ENCODE measurements around the gene ARTN.

GRCh38 chr1:43921022-43921421, 12.6 kb upstream of the ARTN start:
- TF ChIP-seq ZNF114 (CRISPR knock-in tag; IDR thresholded peaks at IDR 0.05) (no peak), STAT1 (IDR thresholded peaks at IDR 0.05; ENCODE audit: unreplicated experiment) (no peak), CTCF (conservative IDR thresholded peaks at IDR 0.05; ENCODE audit: low read depth in 2 of 2) (peak in 1 of 2 experiments; percentile 46; a peak in 3 of 4 replicates), EZH2 (IDR thresholded peaks at IDR 0.05; ENCODE audit: low read depth, unreplicated experiment) (no peak), POLR2AphosphoS5 (IDR thresholded peaks at IDR 0.05; ENCODE audit: low read depth) (no peak), REST (IDR thresholded peaks at IDR 0.05; ENCODE audit: unreplicated experiment) (no peak), EZH2phosphoT487 (IDR thresholded peaks at IDR 0.05; ENCODE audit: unreplicated experiment) (no peak)

All from GM23338 (cell line).